H4 (cell line): ENCODE measurements around the gene F7. TPM values are rescaled to one million over a fixed set of nuclear protein-coding genes. Genes with fewer than 3 reads are reported as not detected.

ENCODE experiments used
- DNase-seq: peaks from one replicate; pipeline ENCODE4 v3.0.0-alpha.2; 2015; ENCODE audit warnings: low spot score
- total RNA-seq: library from RNA; depleted of rRNA; stranded (reverse); fragments of >200 nt; shearing (Covaris generic); gene quantifications from 2 replicates; pipeline ENCODE4 v1.2.3, GENCODE V29; 2014

F7 gene
- total RNA-seq, 1 experiment from 2014 or later, result not detected

DNA sequence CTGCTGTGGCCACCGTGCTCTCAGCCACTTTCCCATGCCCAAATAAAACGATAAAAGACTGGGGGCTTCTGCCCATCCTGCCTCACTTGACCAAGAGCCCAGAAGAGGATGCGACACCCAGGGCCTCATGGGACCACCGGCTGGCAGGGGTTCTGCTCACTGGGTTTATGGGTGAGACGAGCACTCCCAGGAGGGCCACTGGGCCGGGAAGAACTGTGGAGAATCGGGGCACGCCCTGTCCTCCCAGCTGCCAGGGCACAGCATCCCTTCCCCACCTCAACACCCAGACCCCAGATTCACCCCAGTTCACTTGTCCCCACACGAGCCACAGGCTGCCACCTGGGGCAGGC is 12.3 kb downstream of the F7 start:
- no peak for DNase-seq

DNA sequence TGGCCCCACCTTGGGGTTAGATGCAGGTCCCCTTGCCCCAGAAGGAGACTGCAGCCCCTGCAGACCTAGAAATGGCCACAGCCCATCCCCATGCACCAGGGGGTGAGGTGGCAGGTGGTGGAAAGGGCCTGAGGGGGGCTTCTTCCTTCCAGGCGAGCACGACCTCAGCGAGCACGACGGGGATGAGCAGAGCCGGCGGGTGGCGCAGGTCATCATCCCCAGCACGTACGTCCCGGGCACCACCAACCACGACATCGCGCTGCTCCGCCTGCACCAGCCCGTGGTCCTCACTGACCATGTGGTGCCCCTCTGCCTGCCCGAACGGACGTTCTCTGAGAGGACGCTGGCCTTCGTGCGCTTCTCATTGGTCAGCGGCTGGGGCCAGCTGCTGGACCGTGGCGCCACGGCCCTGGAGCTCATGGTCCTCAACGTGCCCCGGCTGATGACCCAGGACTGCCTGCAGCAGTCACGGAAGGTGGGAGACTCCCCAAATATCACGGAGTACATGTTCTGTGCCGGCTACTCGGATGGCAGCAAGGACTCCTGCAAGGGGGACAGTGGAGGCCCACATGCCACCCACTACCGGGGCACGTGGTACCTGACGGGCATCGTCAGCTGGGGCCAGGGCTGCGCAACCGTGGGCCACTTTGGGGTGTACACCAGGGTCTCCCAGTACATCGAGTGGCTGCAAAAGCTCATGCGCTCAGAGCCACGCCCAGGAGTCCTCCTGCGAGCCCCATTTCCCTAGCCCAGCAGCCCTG is 12.8 kb downstream of the F7 start:
- no peak for DNase-seq

DNA sequence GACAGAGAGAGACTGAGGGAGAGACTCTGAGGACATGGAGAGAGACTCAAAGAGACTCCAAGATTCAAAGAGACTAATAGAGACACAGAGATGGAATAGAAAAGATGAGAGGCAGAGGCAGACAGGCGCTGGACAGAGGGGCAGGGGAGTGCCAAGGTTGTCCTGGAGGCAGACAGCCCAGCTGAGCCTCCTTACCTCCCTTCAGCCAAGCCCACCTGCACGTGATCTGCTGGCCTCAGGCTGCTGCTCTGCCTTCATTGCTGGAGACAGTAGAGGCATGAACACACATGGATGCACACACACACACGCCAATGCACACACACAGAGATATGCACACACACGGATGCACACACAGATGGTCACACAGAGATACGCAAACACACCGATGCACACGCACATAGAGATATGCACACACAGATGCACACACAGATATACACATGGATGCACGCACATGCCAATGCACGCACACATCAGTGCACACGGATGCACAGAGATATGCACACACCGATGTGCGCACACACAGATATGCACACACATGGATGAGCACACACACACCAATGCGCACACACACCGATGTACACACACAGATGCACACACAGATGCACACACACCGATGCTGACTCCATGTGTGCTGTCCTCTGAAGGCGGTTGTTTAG is 13.7 kb downstream of the F7 start:
- no peak for DNase-seq

DNA sequence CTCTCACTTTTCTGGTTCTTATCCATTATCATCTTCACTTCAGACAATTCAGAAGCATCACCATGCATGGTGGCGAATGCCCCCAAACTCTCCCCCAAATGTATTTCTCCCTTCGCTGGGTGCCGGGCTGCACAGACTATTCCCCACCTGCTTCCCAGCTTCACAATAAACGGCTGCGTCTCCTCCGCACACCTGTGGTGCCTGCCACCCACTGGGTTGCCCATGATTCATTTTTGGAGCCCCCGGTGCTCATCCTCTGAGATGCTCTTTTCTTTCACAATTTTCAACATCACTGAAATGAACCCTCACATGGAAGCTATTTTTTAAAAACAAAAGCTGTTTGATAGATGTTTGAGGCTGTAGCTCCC is 14.2 kb downstream of the F7 start:
- DNase-seq, result no peak

DNA sequence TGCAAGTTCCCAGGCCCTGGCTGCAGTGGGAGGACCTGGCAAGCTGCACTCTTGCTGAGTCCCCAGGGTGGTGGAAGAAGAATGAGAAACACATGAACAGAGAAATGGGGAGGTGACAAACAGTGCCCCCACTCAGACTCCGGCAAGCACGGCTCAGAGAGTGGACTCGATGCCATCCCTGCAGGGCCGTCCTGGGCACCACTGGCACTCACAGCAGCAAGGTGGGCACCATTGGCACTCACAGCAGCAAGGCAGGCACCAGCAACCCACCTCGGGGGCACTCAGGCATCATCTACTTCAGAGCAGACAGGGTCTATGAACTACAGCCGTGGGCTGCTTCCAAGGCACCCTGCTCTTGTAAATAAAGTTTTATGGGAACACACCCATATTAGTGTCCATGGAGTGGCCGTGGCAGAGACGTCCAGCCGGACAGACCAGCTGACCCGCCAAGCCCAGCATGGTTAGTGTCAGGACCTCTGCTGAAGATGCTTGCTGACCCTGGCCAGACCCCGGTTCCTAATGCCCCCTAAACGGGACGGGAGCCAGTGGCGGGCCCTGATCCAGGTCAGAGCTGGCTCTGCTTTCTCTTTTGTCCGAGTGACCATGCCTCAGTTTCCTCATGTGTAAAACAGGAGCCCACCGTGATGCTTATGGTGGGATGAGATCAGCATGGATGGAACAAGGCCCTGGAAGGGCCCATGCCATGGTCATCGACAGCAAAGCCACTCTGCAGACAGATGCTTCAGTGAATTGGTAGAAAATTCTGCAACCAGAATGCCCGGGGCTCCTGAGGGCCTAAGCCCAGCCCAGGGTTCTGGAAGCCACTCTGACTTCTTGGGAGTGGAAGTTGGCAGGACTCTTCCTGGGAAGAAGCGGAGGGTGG is 14.9 kb downstream of the F7 start:
- no peak for DNase-seq

DNA sequence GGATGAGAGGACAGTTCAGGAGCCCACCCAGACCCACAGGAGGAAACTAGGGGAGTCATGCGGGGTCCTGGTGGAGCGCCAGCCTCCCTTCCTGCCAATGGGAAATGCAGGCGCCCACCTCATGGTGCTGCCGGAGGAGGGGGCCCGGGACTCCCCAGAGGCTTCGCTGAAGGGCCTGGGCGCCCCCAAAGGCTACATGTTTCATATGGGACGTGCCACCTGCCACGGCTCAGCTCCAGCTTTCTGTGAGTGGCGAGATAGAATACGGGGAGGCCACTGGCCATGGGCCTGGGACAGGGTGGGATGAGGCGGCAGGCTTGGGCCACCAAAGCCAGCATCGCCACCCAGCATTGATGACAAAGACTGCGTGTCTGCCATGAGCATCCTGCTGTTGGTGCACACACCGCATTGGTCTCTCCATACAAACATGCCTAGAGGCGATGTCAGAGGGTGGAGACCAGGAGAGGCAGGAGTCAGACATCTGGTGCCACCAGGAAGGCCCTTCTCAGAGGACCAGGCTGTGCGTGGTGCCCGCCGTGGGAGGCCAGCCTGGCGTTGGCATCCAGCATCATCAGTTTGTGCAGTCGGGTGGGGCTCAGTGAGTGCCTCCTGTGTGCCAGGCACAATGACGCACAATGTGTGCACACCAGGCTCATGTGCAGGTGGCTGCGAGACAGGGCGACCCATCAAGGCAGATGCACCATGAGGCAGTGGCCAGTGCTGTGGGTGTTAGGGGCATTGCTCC is 15.8 kb downstream of the F7 start:
- no peak for DNase-seq

DNA sequence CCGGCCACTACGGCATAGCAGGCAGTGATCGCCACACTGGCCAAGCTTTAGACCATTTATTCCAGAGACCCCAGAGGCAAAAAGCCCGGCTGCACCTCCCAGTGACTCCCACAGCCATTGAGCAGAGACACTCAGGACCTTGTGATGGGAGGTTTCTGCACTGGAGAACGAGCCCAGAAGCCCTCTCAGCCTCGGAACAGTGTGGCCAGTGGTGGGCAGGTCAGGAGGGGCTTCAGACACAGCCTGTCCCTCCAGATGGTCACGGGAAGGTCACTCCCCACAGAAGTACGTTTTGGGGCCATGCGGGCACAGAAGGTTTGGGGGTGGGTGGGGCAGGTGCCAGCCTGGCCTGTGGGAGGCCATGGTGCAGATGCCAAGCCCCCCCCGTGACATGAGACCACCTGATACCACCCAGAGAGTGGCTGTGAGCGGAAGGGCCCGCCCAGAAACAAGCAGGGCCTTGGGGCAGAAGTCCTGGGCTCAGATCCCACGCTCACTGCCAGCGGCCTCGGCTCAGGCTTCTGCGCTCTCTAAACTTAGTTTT is 16.4 kb downstream of the F7 start:
- no peak for DNase-seq

DNA sequence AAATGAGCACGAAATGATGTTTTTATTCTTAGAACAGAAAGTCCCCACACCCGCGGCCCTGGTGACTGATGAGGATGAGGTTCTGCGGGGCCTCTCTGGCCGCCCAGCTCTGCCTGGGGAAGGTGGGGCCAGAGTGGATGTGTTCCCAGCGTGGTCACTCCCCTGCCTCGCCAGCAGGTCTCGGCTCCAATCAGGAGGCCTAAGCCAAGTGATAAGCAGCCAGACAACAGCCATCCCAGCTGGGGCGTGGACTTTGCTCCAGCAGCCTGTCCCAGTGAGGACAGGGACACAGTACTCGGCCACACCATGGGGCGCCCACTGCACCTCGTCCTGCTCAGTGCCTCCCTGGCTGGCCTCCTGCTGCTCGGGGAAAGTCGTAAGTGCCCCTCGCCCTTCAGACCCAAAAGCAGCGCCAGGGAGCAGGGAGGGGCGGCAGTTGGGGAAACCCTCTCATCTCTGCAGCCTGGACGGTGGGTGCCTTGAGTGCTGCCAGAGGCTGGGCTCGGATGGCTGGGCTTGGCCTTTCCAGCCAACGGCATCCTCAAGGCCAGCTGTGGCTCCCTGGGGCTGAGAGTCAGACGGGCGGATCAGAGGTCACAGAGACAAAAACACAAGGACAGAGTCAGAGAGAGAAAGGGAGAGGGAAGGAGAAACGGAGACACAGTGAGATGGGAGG is 17.1 kb downstream of the F7 start, which contains the start of gene F10:
TSS of gene F10 (plus strand) at position 250 of the 676 bp plus-strand sequence. CDS start at position 307, 57 bp downstream.
- no peak for DNase-seq

DNA sequence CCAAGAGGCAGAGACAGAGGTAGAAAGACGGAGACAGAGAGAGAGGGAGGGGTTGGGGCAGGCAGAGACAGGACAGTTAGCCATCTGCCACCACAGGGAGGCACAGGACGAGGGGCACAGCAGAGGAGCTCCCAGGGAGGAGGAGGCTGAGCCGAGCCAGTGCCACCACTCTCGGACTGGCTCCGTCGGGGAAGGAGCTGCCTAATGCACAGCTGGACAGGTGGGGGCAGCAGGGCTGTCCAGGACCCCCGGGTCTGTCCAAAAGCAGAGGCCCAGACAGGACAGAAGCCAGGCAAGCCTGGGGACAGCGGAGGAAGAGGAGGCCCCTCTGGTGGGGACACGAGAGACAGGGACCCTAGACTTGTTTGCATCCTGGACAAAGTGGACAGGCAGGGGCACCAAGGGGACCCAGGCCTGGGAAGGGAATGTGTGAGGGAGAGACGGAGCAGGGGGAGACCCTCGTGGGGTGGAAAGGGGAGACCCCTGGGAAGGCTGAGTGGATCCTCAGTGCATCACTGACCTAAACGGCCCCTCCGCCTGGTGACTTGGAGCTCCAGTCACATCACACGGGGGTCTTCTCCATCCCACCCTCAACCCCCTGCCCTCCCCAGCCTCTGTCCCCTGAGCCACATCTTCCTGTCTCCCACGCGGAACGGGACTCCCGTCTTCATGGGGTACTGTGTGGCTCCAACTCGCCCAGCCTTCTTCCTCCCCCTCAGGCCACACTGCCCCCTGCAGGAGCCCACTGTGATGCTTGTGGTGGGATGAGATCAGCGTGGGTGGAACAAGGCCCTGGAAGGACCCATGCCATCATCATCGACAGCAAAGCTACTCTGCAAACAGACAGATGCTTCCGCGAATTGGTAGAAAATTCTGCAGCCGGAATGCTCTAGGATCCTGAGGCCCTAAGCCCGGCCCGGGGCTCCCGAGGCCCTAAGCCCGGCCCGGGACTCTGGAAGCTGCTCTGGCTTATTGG is 17.9 kb downstream of the F7 start:
- no peak for DNase-seq

DNA sequence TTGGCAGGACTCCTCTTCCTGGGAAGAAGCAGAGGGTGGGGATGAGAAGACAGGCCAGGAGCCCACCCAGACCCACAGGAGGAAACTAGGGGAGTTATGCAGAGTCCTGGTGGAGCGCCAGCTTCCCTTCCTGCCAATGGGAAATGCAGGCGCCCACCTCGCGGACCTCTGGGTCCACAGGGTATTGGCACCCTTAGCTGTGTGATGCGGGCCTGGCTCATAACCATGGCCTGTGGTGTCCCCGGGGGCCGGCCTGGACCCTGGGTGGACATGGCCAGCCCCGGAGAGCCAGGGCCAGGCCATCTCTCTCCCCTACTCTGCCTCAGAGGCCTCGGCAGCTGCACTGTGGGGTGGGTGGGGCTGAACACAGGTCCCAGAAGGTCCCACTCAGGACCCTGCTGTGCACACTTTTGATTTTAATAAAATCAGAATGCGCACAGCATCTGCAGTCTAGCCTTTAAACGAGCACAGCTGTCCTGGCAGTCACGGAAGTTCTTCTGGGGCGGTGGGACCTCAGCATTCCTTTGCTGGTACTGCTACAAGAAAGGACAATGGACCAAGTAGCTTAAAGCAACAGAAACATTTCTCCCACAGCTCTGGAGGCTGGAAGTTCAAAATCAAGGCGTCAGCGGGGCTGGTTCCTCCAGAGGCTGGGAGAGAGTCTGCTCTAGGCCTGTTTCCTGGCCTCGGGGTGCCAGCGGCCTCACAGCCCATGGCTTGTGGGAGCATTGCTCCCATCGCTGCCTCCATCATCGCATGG is 18.8 kb downstream of the F7 start:
- no peak for DNase-seq

DNA sequence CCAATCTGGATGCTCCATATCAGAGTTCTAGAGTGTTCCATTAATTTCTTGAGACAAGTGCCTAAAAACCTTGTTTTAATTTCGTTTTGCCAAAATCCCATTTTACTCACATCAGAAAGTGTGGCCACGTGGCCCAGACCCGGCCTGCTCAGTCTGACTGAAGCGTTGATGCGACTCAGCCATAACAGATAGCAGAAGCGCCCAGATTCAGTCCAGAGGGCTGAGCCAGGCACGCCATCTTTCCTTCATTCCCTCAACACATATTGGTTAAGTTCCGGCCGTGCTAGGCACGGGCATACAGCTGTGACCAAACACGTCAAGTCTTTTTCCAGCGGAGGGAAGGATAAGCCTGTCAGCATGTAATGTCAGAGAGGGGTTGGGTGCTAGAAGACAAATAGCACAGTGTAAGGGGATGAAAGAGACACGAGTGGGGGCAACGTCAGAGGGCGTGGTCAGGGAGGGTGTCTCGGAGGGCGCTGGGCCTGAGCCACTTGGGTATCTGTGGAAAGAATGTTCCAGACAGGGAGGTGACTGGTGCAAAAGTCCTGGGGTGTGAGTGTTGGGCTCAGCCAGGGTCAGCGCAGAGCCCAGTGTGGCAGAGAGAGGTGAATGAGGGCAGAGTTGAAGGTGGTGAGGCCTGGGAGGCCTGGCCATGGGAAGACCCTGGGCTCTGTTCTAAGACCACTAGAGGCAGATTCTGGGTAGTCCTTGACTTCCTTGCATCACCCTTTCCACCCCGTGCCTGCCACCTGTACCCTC is 20.1 kb downstream of the F7 start:
- DNase-seq, result no peak

DNA sequence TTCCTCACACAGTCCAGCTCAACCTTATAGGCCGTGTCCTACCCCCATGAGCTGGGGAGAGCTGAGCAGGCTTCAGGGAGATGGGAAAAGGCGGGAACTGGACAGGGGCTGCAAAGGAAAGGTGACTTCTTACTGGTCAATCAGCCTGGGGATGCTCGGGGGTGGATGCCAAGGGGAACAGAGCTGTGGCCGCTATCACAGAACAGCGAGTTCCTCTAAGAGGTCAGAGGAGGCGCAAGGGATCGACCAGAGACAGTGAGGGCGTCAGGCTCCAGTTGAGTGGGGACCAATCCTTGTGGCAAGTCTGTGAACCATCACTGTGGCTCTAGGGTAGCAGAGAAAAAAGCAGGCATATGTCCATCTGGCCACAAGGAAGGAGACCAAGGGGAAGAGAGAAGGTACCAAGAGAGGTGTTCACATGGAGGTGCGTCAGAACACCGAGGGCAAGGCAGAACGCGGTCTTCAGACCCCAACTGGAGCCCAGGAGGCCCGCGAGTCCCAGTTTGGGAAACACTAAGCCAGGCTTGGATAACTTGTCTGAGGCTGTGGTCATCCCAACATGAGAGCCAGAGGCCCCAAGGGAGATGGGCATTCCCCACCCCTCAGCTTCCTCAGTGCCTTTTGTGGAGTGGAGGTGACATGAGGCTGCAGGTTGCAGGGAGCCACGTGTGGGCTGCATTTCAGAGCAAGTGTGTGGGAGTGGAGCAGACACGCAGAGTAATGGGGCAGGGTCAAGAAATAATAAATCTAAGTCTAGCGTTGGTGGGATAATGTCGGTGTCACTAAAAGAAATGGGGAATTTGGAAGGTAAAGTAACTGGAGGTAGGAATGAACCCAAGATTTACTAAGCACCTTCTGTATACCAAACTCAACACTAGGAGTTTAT is 20.9 kb downstream of the F7 start:
- DNase-seq, result no peak

DNA sequence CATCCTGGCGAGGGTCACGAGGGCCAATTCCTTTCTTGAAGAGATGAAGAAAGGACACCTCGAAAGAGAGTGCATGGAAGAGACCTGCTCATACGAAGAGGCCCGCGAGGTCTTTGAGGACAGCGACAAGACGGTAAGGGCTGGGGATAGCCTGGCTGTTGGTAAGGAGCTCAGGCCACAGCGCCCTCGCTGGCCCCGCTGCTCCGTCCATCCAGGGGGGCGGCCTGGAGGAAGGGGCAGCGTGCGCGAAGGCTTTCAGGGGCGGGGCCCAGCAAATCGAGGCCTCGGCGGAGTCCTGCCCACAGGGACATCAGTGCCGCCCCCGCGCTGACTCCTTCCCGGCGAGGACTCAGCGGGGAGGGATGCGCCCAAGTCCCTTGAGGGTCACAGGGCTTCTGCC is 23.9 kb downstream of the F7 start:
- no peak for DNase-seq

DNA sequence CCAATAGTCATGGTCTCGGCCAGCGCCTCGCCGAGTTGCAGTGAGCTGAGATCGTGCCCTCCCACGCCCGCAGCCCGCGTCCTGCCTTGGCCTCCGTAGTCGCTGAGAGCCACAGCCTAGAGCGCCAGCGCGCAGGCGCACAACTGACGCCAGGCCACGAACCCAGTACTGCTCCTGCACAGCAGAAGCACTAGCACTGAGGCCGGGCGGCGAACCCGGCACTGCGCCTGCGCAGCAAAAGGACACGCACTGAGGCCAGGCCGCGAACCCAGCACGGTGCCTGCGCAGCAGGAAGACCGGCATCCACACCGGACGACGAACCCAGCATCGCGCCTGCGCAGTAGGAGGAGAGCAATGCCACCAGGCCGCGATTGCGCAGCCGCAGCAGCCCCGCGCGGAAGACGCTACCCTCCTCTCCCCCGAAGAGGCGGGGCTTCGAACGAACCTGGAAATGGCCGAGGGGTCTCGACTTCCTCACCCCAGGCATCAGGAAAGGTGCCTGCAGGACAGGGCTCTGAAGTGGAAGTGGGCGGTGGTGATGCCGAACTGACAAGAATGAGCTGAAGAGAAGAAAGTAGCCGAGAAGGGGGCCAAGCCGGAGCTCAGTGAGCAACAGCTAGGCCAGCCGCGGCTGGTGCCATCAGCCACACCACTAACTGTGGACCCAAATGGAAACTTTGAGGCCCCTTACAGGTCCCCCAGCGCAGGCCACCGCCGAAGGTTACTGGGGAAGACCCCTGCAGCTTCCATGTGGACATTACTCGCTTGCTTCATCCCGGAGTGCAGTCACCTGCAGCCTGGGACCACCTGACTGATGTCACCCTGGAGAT is 24.5 kb downstream of the F7 start:
- no peak for DNase-seq

DNA sequence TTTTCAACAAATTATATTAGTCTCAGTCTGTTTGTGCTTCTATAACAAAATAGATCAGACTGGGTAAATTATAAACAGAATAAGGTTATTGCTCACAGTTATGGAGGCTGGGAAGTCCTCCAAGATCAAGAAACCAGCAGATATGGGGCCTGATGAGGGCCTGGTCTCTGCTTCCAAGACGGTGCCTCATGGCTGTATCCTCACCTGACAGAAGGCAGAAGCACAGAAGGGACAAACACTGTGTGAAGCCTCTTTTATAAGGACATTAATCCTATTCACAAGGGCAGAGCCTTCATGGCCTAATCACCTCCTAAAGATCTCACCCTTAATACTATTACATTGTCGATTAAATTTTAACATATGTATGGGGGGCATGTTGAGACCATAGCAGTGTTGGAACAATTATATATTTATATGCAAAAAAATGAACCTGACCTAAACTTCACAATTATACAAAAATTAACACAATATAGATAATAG is 29.7 kb downstream of the F7 start:
- no peak for DNase-seq

DNA sequence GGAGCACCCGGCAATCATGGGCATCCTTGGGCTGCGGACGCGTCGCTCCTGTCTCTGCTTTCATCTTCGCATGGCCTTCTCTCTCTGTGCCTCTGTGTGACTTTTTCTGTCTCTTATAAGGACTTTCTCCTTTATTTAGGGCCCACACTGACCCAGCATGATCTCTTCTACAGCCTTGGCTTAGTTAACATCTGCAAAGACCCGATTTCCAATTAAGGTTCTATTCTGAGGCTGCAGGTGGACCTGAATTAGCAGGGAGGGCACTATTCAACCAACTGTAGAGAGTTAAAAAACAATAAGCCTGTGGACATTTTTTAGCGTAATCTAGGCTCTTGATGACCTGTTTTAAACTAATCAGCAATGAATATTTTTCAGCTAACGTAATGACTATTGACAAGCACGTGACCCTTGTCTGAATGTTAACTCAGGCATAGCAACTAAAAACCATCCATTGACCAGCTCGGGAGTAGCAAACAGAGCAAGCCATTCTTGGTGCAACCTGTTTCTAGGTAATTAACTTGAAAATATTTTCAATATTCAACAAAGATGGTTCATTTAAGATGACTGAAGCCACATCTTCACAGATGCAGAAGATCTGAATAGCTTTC is 32.2 kb downstream of the F7 start:
- DNase-seq, result no peak
